SK-N-DZ (cell line): ENCODE measurements around the gene KBTBD12.
A peak's percentile ranks its signal among the peaks of the same experiment; 100 is the strongest.

Experiments used
- DNase-seq: peaks from one replicate; pipeline ENCODE4 v3.0.0-alpha.2; 2015; ENCODE audit warnings: low spot score

The KBTBD12 gene

GRCh38 chr3:127985655-127986225 lies 70.7 kb downstream of the KBTBD12 start:
- DNase-seq: no peak

- DNase-seq: no peak
Measured at GRCh38 chr3:127986803-127987202, 71.8 kb downstream of the KBTBD12 start.

GRCh38 chr3:127987309-127987995 lies 72.4 kb downstream of the KBTBD12 start:
- no peak for DNase-seq

GRCh38 chr3:127988770-127989557 lies 73.9 kb downstream of the KBTBD12 start:
- DNase-seq: no peak

GRCh38 chr3:127990051-127990450 lies 75.0 kb downstream of the KBTBD12 start:
- DNase-seq: no peak

- no peak for DNase-seq
Measured at GRCh38 chr3:127990461-127990860, 75.4 kb downstream of the KBTBD12 start.

GRCh38 chr3:127991251-127991650 lies 76.2 kb downstream of the KBTBD12 start:
- no peak for DNase-seq

- DNase-seq: no peak
Measured at GRCh38 chr3:127991681-127992080, 76.6 kb downstream of the KBTBD12 start.

GRCh38 chr3:127992127-127992526 lies 77.1 kb downstream of the KBTBD12 start:
- DNase-seq: no peak

- no peak for DNase-seq
Measured at GRCh38 chr3:127994011-127994410, 79.0 kb downstream of the KBTBD12 start.

- DNase-seq: no peak
Measured at GRCh38 chr3:127997016-127997415, 82.0 kb downstream of the KBTBD12 start.

GRCh38 chr3:127997961-127998360 lies 82.9 kb downstream of the KBTBD12 start:
- no peak for DNase-seq

- no peak for DNase-seq
Measured at GRCh38 chr3:127998596-127998995, 83.6 kb downstream of the KBTBD12 start.

GRCh38 chr3:127999509-128000106 lies 84.6 kb downstream of the KBTBD12 start:
- no peak for DNase-seq

GRCh38 chr3:128001576-128001975 lies 86.5 kb downstream of the KBTBD12 start:
- no peak for DNase-seq

- DNase-seq: no peak
Measured at GRCh38 chr3:128004661-128005060, 89.6 kb downstream of the KBTBD12 start.

- DNase-seq: peak; percentile 18
Measured at GRCh38 chr3:128006061-128007032, 91.3 kb downstream of the KBTBD12 start.

GRCh38 chr3:128007033-128007424 lies 92.0 kb downstream of the KBTBD12 start:
- DNase-seq: peak; percentile 17

- DNase-seq: no peak
Measured at GRCh38 chr3:128009952-128010846, 95.2 kb downstream of the KBTBD12 start.

- peak; percentile 32 for DNase-seq
Measured at GRCh38 chr3:128011140-128011539, 96.1 kb downstream of the KBTBD12 start.
